Activated CD4-positive, CD25-positive, alpha-beta regulatory T cell treated with anti-CD3 and anti-CD28 coated beads, Interleukin-2, amount 50 U/mL, for 24 hours (primary cell): Measurements from ENCODE around the gene RAB3IL1.

ENCODE experiments used
- ATAC-seq, 2 donors: fragments of 150-1000 bp; cut with Tn5 transposase; one replicate each; pipeline ENCODE4 v1.10.0; 2021; ENCODE audit warnings: mild to moderate bottlenecking in 1 of 2, moderate library complexity in 1 of 2

Gene RAB3IL1

GRCh38 chr11:61952882-61953281, 35.5 kb upstream of the RAB3IL1 start:
- no peak for ATAC-seq

- ATAC-seq: no peak
Measured at GRCh38 chr11:61951484-61952135, 34.2 kb upstream of the RAB3IL1 start.

- ATAC-seq: no peak
Measured at GRCh38 chr11:61950035-61950547, 32.7 kb upstream of the RAB3IL1 start, which contains the start of gene BEST1. Gene BEST1 (plus strand): TSS chr11:61950351. CDS start chr11:61951807, 1,456 bp downstream.

- no peak for ATAC-seq
Measured at GRCh38 chr11:61949169-61950034, 32.0 kb upstream of the RAB3IL1 start.

- no peak for ATAC-seq
Measured at GRCh38 chr11:61948505-61948904, 31.1 kb upstream of the RAB3IL1 start.

GRCh38 chr11:61947486-61948210, 30.3 kb upstream of the RAB3IL1 start:
- ATAC-seq: peak; percentile 28 to 69

GRCh38 chr11:61946894-61947293, 29.5 kb upstream of the RAB3IL1 start:
- ATAC-seq: no peak

GRCh38 chr11:61945191-61945590, 27.8 kb upstream of the RAB3IL1 start:
- no peak for ATAC-seq

- ATAC-seq: no peak
Measured at GRCh38 chr11:61940466-61940865, 23.1 kb upstream of the RAB3IL1 start.

- ATAC-seq: no peak
Measured at GRCh38 chr11:61935861-61936260, 18.5 kb upstream of the RAB3IL1 start.

GRCh38 chr11:61930933-61931332, 13.6 kb upstream of the RAB3IL1 start:
- no peak for ATAC-seq

GRCh38 chr11:61928606-61929005, 11.2 kb upstream of the RAB3IL1 start:
- ATAC-seq: no peak

- ATAC-seq: no peak
Measured at GRCh38 chr11:61927501-61927900, 10.1 kb upstream of the RAB3IL1 start.

- ATAC-seq: no peak
Measured at GRCh38 chr11:61926235-61926634, 8.9 kb upstream of the RAB3IL1 start.

- ATAC-seq: no peak
Measured at GRCh38 chr11:61925736-61926135, 8.4 kb upstream of the RAB3IL1 start.

GRCh38 chr11:61924064-61924455, 6.7 kb upstream of the RAB3IL1 start:
- no peak for ATAC-seq

GRCh38 chr11:61923166-61924063, 6.0 kb upstream of the RAB3IL1 start:
- no peak for ATAC-seq

- no peak for ATAC-seq
Measured at GRCh38 chr11:61922539-61922938, 5.2 kb upstream of the RAB3IL1 start.

GRCh38 chr11:61921446-61921845, 4.1 kb upstream of the RAB3IL1 start:
- no peak for ATAC-seq

GRCh38 chr11:61919705-61920631, 2.6 kb upstream of the RAB3IL1 start:
- no peak for ATAC-seq
